Neural cell (in vitro differentiated cells): Measurements from ENCODE around the gene POLD4. TPM values are rescaled to one million over a fixed set of nuclear protein-coding genes. Genes with fewer than 3 reads are reported as not detected.

Experiments
- H2AFZ ChIP-seq: fragments of 200-600, 300-800 bp; sonication (generic), shearing (Covaris generic); 2 replicates; pipeline ENCODE4 v1.6.0; 2014; ENCODE audit warnings: low read depth, mild to moderate bottlenecking, antibody characterized with exemption, low read length, moderate library complexity
- H3F3A ChIP-seq: fragments of 200-600 bp; shearing (Covaris generic); 2 replicates; pipeline ENCODE4 v1.6.1; 2016; ENCODE audit warnings: mild to moderate bottlenecking, moderate library complexity, mixed read lengths, antibody characterized with exemption, low read length; ENCODE audit not compliant: insufficient read depth, poor library complexity, severe bottlenecking
- H3K27ac ChIP-seq: fragments of 200-600, 300-800 bp; sonication (generic), shearing (Covaris generic); 2 replicates; pipeline ENCODE4 v1.5.1; 2014; ENCODE audit warnings: mild to moderate bottlenecking, low read length, moderate library complexity
- H3K27me3 ChIP-seq: fragments of 300-800, 200-600 bp; sonication (generic), shearing (Covaris generic); 2 replicates; pipeline ENCODE4 v1.6.0; 2014; ENCODE audit warnings: mild to moderate bottlenecking, low read depth, low read length, moderate library complexity; ENCODE audit not compliant: insufficient read depth
- H3K36me3 ChIP-seq: fragments of 300-800, 200-600 bp; sonication (generic), shearing (Covaris generic); 2 replicates; pipeline ENCODE4 v1.5.1; 2014; ENCODE audit warnings: mild to moderate bottlenecking, antibody characterized with exemption, low read length, moderate library complexity; ENCODE audit not compliant: insufficient read depth
- H3K4me2 ChIP-seq: fragments of 300-800, 200-600 bp; sonication (generic), shearing (Covaris generic); 2 replicates; pipeline ENCODE4 v1.6.0; 2014; ENCODE audit warnings: mild to moderate bottlenecking, low read length
- H3K4me3 ChIP-seq: fragments of 300-800, 200-600 bp; sonication (generic), shearing (Covaris generic); 2 replicates; pipeline ENCODE4 v1.5.1; 2014; ENCODE audit warnings: mild to moderate bottlenecking, low read length, moderate library complexity
- H3K79me2 ChIP-seq: fragments of 200-600 bp; shearing (Covaris generic); replicated peaks from 2 replicates; pipeline ENCODE4 v1.6.0; 2014; ENCODE audit warnings: mild to moderate bottlenecking, low read length, moderate library complexity; ENCODE audit not compliant: insufficient read depth
- H3K9ac ChIP-seq: fragments of 300-800, 200-600 bp; sonication (generic), shearing (Covaris generic); 2 replicates; pipeline ENCODE4 v1.6.1; 2016; ENCODE audit warnings: mild to moderate bottlenecking, low read length, mixed read lengths
- H3K9me2 ChIP-seq: fragments of 200-600 bp; shearing (Covaris generic); 2 replicates; pipeline ENCODE4 v1.6.1; 2016; ENCODE audit warnings: mild to moderate bottlenecking, low read length, mixed read lengths; ENCODE audit not compliant: insufficient read depth
- H3K9me3 ChIP-seq: fragments of 200-600, 300-800 bp; sonication (generic), shearing (Covaris generic); 2 replicates; pipeline ENCODE4 v1.6.1; 2016; ENCODE audit warnings: mild to moderate bottlenecking, mixed run types, low read length, moderate library complexity, mixed read lengths
- H4K20me1 ChIP-seq: fragments of 200-600 bp; shearing (Covaris generic); 2 replicates; pipeline ENCODE4 v1.6.1; 2016; ENCODE audit warnings: mild to moderate bottlenecking, mixed run types; ENCODE audit not compliant: insufficient read depth
- EP300 ChIP-seq: fragments of 450-650 bp; conservative IDR thresholded peaks from 2 replicates; pipeline ENCODE4 v1.6.1; 2014; ENCODE audit warnings: antibody characterized with exemption, mild to moderate bottlenecking, moderate library complexity; ENCODE audit not compliant: poor library complexity, severe bottlenecking
- EZH2 ChIP-seq: fragments of 200-600, 300-800 bp; shearing (Covaris generic), sonication (generic); IDR thresholded peaks from 2 replicates; pipeline ENCODE4 v1.6.1; 2014; ENCODE audit warnings: antibody characterized with exemption, low read length, borderline replicate concordance, mild to moderate bottlenecking; ENCODE audit not compliant: insufficient read depth, poor library complexity, severe bottlenecking
- MXI1 ChIP-seq: fragments of 450-650 bp; conservative IDR thresholded peaks from 2 replicates; pipeline ENCODE4 v1.6.1; 2014; ENCODE audit warnings: antibody characterized with exemption, mild to moderate bottlenecking; ENCODE audit not compliant: poor library complexity, severe bottlenecking
- POLR2AphosphoS5 ChIP-seq: IDR thresholded peaks from 2 replicates; pipeline ENCODE4 v1.6.1; 2012
- RAD21 ChIP-seq: fragments of 450-650 bp; conservative IDR thresholded peaks from 2 replicates; pipeline ENCODE4 v1.6.1; 2014; ENCODE audit warnings: antibody characterized with exemption, mild to moderate bottlenecking, moderate library complexity
- SMC3 ChIP-seq: fragments of 450-650 bp; conservative IDR thresholded peaks from 2 replicates; pipeline ENCODE4 v1.6.1; 2014; ENCODE audit warnings: antibody characterized with exemption, mild to moderate bottlenecking, moderate library complexity; ENCODE audit not compliant: poor library complexity
- TAF1 ChIP-seq: IDR thresholded peaks from 2 replicates; pipeline ENCODE4 v1.6.1; 2012; ENCODE audit warnings: low read depth
- polyA plus RNA-seq: library from polyadenylated mRNA; depleted of rRNA; stranded (reverse); fragments of >200 nt; gene quantifications from 2 replicates; pipeline ENCODE4 v1.2.3, GENCODE V29; 2014
- TF ChIP-seq, protein P1 (sequence below): IDR thresholded peaks from 2 replicates; pipeline ENCODE4 v1.6.1; 2012; ENCODE audit warnings: borderline replicate concordance
- TF ChIP-seq, protein P2 (sequence below): fragments of 450-650 bp; IDR thresholded peaks from 2 replicates; pipeline ENCODE4 v1.5.1; 2014; ENCODE audit warnings: antibody characterized with exemption, mild to moderate bottlenecking, moderate library complexity; ENCODE audit not compliant: poor library complexity, severe bottlenecking

The POLD4 gene
- polyA plus RNA-seq, 1 donor from 2014 or later: 6.8 TPM

DNA sequence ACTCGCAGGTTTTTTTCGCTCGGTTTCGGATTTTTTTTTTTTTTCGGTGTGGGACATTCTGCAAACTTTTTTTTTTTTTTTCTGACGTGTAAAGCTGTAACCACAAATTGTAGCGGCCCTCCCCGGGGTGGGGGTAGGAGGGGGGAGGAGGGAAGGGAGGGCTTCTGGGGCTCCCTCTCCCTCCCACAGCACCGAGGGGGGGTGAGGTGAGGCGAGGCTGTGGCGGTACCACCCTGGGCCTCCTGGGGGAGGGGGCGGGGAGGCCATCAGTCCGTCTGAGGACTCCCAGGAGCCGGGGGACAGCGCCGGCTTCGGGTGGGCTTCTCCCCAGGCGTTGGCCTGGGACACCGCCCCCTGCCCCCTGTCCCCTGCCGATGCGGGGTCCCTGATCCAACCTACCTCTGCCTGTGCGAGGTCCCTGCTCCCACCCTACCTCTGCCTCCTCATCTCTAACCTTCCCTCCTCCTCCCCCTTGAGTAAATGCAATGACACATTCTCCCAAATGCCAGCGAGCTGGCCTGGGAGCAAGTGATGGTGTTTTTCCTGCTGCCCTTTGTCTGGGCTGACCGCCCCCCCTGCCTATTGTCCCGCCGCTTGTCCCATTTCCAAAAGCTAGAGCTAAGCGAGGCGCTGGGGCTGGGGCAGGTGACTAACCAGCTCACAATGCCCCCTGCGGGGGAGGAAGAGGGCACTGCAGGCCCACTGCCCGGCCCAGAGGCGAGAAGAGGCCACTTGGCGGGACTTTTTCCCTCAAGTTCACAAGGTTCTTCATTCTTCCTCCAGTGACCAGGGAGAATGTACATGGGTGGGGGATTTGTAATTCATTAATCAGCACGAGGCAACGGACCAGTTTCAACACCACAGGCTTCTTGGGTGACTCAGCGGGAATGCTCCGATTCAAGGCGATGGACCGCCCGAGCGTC, 20.6 kb upstream of the POLD4 start:
- no peak overlapping the region for H2AFZ ChIP-seq
- H3K9me3 ChIP-seq: no peaks in the 10 kb centered on the region
- no peaks in the 10 kb centered on the region for H3K9me2 ChIP-seq
- H3K4me3 ChIP-seq: peak overlapping the region; percentile 64
- H4K20me1 ChIP-seq: no peaks in the 10 kb centered on the region
- H3K27me3 ChIP-seq: peaks cover 42% of the 10 kb centered on the region
- H3F3A ChIP-seq: no peaks in the 10 kb centered on the region
- TF ChIP-seq EZH2: peak; percentile 83
- TF ChIP-seq EP300: no peak
- TF ChIP-seq, protein P1, sequence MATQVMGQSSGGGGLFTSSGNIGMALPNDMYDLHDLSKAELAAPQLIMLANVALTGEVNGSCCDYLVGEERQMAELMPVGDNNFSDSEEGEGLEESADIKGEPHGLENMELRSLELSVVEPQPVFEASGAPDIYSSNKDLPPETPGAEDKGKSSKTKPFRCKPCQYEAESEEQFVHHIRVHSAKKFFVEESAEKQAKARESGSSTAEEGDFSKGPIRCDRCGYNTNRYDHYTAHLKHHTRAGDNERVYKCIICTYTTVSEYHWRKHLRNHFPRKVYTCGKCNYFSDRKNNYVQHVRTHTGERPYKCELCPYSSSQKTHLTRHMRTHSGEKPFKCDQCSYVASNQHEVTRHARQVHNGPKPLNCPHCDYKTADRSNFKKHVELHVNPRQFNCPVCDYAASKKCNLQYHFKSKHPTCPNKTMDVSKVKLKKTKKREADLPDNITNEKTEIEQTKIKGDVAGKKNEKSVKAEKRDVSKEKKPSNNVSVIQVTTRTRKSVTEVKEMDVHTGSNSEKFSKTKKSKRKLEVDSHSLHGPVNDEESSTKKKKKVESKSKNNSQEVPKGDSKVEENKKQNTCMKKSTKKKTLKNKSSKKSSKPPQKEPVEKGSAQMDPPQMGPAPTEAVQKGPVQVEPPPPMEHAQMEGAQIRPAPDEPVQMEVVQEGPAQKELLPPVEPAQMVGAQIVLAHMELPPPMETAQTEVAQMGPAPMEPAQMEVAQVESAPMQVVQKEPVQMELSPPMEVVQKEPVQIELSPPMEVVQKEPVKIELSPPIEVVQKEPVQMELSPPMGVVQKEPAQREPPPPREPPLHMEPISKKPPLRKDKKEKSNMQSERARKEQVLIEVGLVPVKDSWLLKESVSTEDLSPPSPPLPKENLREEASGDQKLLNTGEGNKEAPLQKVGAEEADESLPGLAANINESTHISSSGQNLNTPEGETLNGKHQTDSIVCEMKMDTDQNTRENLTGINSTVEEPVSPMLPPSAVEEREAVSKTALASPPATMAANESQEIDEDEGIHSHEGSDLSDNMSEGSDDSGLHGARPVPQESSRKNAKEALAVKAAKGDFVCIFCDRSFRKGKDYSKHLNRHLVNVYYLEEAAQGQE: no peak
- no peak for TF ChIP-seq SMC3
- TF ChIP-seq MXI1: no peak
- TF ChIP-seq, protein P2, sequence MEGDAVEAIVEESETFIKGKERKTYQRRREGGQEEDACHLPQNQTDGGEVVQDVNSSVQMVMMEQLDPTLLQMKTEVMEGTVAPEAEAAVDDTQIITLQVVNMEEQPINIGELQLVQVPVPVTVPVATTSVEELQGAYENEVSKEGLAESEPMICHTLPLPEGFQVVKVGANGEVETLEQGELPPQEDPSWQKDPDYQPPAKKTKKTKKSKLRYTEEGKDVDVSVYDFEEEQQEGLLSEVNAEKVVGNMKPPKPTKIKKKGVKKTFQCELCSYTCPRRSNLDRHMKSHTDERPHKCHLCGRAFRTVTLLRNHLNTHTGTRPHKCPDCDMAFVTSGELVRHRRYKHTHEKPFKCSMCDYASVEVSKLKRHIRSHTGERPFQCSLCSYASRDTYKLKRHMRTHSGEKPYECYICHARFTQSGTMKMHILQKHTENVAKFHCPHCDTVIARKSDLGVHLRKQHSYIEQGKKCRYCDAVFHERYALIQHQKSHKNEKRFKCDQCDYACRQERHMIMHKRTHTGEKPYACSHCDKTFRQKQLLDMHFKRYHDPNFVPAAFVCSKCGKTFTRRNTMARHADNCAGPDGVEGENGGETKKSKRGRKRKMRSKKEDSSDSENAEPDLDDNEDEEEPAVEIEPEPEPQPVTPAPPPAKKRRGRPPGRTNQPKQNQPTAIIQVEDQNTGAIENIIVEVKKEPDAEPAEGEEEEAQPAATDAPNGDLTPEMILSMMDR: peak; percentile 34
- no peak for TF ChIP-seq TAF1
- no peak for TF ChIP-seq RAD21
- TF ChIP-seq POLR2AphosphoS5: no peak
- no peak overlapping the region for H3K4me2 ChIP-seq
- no peak overlapping the region for H3K27ac ChIP-seq
- no peaks in the 10 kb centered on the region for H3K79me2 ChIP-seq
- no peak overlapping the region for H3K9ac ChIP-seq
- H3K36me3 ChIP-seq: no peaks in the 10 kb centered on the region

DNA sequence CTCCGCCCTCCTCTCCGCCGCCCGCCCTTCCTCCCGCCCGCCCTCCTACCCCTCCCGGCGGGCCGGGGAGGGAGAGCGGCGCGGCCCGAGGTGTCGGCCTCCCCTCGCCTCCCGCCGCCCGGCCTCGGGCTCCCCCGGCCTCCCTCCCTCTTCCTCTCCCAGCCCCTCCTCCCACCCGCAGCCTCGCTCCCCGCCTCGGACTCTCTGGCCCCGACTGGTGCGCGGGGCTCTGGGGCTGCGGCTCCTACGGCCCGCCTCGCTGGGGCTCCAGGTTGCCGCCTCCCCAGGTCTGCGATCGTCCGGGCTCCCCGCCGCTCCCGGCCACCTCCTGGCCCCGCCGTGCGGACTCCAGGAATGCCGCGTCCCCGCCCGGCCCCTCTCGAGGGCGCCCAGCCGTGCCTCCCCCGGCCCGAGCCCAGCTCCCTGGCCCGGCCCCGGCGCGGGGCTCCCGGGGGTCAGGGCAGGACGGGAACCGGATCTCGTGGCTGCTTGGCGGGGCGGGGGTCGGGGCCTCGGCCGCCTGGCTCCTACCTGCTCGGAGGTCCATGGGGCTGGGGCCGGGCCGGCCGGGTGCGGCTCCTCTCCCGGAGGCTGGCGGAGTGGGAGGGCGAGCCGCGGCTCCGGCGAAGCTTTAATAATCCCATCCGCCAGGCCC, 19.8 kb upstream of the POLD4 start, which contains the start of gene CLCF1:
Gene CLCF1, minus strand, starts transcription at position 606 of the 655 bp plus-strand sequence. Its CDS starts 59 bp downstream, at position 547.
- Histone ChIP-seq H3K27me3 (peaks cover 42% of the 10 kb centered on the region), H2AFZ (no peak within 1 kb of the TSS)

More for the DNA sequence above, 19.8 kb upstream of the POLD4 start, which contains the start of gene CLCF1:
- no peak within 1 kb of the TSS for H3K27ac ChIP-seq
- H3K4me3 ChIP-seq: peak within 1 kb of the TSS; percentile 64
- no peaks in the 10 kb centered on the region for H3K79me2 ChIP-seq
- no peaks in the 10 kb centered on the region for H3K9me3 ChIP-seq
- no peaks in the 10 kb centered on the region for H3K9me2 ChIP-seq
- H4K20me1 ChIP-seq: no peaks in the 10 kb centered on the region
- TF ChIP-seq POLR2AphosphoS5 (no peak), SMC3 (no peak), EZH2 (no peak), MXI1 (no peak), RAD21 (no peak), TAF1 (no peak)
- TF ChIP-seq, protein P2: no peak
- TF ChIP-seq, protein P1: no peak
- no peak within 1 kb of the TSS for H3K4me2 ChIP-seq
- no peaks in the 10 kb centered on the region for H3F3A ChIP-seq
- no peaks in the 10 kb centered on the region for H3K36me3 ChIP-seq
- peak within 1 kb of the TSS; percentile 57 for H3K9ac ChIP-seq
